HG03139 (cell line): Measurements from ENCODE around the gene SCNN1A.
"Not testable (repeated sequence)": the region's sequence is repeated elsewhere in the genome, so short reads cannot be mapped to it uniquely, and the experiment has no call there.

Source experiments
- ATAC-seq: cut with Tn5 transposase; IDR thresholded peaks from one replicate; pipeline ENCODE4 v1.9.1; 2021; ENCODE audit not compliant: unreplicated experiment

SCNN1A gene

DNA sequence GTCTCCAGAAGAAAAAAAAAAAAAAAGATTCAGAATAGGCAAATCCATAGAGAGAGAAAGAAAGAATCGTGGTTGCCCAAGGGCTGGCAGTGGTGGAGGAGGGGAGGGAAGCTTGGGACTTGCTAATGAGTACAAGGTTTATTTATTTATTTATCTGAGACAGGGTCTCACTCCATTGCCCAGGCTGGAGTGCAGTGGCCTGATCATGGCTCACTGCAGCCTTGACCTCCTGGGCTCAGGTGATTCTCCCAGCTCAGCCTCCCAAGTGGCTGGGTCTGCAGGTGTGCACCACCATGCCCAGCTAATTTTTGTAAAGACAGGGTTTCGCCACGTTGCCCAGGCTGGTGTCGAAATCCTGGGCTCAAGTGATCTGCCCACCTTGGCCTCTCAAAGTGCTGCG is 23.7 kb downstream of the SCNN1A start:
- no peak for ATAC-seq

DNA sequence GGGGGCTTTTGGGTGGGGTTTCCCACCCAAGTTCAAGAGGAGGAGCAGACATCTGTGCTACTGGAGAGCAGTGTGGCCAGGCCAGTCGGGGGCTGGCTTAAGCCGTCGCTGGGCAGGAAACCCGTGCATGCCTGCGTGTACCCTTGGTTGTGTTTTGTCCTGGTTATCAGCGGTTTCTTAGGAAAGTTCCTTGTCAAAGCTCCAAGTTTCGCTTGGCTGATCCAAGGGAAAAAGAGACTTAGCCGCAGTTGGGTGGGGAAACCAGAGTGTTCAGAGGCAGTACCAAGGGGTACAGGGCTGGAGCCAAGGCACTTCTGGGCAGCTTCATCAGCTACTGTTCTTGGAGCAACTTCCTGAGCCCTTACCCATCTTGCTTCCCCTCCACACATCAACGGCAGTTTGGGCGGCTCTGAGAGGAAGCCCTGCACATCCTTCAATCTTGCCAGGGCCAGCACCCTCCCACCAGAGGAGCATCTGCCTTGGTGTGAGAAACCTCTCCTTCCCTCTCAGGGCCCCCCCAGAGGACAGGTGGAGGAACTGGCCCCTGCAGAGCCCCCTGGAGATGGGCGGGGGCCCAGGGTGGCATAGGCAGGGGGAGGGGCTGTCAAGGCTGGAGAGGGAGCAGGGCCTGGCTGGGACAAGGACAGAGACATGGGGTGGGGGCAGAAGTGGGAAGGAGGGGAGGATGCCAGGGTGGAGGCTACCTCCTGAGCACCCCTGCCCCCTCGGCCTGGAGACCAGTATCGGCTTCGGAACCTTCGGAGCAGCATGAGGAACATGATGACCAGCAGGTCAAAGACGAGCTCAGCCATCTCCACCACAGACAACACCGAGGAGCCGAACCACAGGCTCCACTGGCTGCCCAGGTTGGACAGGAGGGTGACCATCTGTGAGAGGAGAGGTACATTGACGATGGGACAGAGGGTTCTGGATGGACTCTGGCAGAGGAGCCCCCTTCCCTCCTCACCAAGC is 27.7 kb downstream of the SCNN1A start:
- ATAC-seq, result no peak

DNA sequence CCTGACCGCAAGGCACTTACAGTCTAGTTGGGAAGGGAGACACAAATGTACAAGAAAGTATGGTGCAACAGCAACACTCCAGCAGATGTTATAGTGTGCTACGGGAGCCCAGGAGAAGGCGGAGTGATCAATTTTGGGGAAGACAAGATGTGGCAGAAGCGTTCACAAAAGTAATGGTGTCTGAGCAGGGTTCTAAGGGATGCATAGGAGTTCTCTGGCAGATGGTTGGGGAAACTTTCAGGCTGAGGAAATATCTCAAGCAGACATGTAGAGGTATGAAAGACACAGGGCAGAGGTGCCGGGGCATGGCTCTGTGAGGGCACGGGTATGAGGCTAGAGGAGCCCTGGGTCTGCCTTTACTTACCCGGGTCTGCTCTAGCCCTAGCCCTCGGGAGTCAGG is 28.4 kb downstream of the SCNN1A start:
- no peak for ATAC-seq

DNA sequence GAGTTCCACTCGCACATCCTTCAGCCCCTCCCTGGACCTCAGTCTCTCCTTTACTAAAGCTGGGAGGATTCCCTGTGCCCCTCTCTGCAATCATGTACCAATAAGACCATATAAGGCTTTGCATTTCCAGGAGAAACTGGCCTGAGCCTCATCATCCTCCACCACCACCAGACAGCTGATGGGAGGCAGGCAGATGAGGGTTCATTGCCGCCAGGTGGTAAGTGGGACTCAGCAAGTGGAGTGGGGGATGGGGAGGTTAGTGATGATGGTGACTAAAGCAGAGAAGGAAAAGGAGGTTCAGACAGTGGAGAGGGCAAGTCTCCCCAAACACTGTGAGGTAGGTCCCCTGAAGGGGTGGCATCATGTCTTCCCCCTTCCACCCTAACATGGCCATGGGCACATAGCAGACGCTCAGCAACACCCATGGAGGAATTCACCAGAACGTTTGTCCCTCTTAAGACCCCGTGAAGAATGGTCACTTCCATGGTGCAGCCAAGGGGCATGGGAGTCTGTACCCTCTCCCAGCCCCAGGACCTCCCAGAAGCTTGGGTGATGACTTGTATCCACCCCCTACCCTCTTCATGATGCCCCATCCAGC is 29.0 kb downstream of the SCNN1A start:
- ATAC-seq, result no peak

DNA sequence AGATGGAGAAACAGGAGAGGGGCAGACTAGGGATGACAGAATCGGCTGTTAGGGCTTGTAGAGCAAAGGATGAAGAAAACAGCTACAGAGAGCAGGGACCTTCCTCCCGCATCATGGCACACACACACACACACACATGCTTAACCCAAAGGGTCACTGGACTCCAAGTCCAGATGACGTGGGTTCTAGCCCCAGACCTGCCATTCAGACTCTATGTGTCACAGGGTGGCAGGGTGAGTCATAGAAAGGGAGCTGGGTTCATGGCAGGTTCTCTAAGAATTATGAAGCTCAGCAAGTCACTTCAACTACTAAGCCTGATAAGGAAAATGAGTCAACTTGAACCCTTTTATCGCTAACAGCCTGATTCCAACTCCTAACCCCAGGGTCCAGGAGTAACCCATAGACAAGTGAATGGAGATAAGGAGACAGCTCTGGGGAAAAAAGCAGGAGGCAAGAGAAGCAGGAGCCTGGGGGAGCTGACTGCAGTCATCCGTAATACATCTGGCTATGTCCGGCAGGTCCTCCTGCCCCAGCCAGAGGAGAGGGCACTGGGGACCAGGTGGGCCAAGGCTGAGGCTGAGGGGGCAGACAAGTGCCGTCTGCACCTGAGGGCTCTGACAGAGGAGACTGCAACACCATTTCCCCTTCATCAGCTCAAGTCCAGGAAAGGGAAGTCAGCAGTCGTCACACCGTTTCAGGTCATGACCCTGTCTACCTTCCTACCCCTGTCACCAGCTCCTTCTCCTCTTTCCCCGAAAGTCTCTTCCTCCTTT is 29.9 kb downstream of the SCNN1A start:
- ATAC-seq, result no peak

DNA sequence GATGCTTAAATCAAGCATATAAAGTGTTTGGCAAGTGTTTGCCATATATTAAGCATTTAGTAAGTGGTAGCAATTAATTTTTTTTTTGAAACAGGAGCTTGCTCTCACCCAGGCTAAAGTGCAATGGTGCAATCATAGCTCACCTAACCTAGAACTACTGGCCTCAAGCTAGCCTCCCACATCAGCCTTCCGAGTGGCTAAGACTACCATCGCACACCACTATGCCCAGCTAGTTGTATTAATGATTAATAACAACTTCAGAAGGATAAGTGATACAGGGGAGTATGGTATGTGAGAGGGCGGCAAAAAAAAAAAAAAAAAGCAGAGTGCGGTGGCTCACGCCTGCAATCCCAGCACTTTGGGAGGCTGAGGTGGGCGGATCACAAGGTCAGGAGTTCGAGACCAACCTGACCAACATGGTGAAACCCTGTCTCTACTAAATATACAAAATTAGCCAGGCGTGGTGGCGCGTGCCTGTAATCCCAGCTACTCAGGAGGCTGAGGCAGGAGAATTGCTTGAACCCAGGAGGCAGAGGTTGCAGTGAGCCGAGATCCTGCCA is 31.2 kb downstream of the SCNN1A start:
- ATAC-seq, result not testable (repeated sequence)

DNA sequence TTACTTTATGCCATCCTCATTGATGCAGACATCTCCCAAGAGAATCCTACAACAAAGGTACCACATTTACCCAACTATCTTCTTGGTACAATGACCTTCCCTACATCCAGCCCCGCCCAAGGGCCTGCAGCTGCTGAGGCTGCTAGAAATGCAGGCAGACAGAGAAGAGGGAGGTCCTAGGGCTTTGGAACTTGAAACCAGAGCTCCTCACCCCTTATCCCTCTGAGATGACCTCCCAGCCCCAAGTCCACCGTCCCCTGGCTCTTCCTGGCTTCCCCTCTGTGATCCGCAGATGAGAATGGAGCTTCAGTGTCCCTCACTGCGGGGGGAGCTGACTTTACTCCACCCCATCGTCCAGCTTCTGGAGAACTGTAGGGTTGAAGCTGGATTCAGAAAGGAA is 31.8 kb downstream of the SCNN1A start:
- ATAC-seq, result no peak

DNA sequence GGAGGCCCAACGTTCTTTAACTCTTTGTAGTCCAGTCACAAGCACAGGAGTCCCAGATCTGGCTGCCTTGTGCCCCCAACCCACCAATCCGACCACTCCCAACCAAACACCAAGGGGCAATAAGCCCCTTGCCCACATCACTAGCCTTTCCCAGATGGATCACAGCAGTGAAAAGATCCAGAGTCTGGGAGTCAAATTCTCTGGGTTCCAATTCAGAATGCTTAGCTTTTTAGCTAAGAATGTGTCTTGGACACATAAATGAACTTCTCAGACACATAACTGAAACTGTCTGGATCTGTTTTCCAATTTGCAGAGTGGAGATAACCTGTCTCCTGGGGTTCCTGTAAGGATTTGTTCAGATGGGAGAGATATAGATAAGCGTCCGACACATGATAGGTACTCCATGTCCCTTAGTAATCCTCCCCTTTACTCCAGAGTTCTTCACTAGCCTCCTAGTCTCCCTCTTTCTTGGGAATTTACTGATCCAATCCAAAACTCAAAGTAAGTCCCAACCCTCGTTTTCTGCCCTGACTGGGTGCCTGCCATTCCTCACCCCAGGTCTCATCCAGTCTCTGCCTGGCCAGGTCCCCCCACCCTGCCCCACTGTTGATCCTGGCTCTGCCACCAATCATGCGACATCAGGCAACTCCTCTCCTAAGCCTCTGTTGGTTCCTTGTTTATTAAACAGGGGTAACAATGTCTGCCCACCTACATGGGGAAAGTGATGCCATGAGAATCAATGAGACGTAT is 33.0 kb downstream of the SCNN1A start:
- ATAC-seq, result no peak

DNA sequence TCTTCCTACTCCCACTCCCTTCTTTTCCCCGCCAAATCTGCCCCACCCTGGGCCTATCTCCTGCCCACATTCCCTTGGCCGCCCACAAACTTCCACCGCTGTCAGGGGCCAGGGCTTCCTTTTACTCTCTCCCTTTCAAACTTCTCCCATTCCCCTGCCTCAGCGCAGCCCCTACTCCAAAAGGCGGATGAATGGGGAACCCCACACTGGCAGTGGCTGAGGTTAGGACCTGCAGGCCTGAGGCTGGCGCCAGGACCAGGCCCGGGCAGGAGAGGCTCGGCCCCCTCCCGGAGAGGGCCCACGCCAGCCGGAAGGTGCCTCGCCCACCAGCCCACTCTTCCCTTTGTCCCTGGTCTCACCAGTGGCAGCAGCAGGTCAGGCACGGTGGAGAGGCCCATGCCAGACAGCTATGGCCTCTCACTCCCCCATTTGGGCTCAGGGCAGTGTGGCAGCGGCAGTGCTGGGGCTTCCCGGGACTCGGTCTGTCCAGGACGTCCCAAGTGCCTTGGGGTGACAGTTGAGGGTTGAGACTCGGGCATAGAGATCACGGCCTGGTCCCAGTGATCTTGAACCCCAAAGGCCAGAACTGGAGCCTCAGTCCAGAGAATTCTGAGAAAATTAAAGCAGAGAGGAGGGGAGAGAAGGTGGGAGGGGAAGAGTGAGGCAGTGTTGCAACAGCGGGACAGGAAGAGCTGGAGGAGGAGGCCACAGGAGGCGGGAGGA is 33.8 kb downstream of the SCNN1A start, which contains the start of gene TNFRSF1A:
TNFRSF1A (minus strand) TSS at position 660 of the 723 bp plus-strand sequence; CDS start at position 398, 262 bp downstream.
- ATAC-seq, result no peak

DNA sequence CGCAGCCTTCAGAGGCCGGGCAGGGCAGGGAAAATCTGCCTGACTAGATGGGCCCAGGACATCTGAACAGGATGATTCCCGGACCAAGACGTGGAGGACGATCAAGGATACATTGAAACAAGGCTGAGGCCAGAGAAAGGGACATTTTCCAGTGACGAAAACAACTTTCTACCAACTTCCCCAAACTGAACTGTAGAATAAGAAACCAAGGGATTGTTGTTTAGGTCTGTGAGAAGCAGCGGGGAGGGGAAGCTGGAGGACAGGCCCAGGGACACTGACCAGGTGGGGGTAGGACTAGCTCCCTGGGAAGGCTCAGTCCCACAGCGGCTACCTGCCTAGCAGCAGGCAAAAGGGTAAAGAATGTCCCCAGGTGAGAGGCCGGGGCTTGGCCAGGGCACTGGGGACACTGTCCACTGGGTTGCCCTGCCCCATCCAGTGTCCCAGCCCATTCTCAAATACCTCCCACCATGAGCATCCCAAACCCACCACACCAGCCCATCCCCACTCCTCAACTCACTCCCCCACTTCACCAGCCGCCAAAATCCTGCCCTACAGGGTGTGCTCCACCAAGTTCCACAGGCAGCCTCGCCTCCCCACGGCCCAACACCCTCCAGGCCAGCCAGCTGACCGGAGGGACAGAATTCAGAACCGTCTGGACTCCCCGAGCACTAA is 34.5 kb downstream of the SCNN1A start:
- ATAC-seq, result no peak

DNA sequence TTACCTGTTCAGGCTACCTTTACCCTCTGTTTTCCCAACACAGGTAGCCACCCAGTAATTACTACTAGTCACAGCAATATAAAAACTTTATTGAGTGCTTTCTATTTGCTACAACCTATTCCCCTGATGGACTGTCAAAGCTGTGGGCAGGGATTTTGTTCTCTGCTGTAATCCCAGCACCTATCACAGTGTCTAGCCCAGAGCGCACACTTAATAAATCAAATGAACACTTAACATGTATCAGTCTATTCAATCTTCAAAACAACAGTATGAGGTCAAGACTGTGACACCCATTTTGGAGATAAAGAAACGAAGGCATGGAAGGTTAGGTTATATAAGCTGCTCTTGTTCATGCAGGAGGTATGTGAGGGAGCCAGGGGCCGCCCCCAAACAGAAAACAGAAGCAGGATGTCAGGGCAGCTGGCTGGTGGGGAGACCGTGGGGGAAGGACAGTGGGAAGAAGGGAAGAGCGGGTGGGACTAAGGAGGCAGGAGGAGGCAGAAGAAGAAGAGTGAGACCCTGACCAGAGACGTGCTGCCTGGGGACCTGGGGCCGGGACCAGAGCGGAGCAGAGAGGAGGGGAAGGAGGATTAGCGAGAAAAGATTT is 35.2 kb downstream of the SCNN1A start:
- no peak for ATAC-seq

DNA sequence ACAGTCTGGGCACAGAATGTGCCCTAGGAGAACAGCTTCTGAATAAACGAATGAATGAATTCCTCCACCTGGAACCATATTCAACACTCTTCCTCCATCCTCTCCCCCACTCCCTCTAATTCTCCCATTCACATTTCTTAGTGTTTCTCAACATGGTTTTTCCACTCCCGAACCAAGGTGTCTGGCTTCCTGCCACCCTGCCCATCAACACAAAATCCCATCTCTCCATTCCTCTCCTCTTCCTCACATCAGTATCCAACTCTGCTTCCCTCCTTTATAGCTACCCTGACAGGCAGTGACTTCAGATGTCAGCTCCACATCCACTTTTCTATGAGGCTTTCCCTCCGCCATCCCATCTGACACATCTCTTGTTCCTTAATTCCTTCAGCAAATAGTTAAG is 36.4 kb downstream of the SCNN1A start:
- no peak for ATAC-seq

DNA sequence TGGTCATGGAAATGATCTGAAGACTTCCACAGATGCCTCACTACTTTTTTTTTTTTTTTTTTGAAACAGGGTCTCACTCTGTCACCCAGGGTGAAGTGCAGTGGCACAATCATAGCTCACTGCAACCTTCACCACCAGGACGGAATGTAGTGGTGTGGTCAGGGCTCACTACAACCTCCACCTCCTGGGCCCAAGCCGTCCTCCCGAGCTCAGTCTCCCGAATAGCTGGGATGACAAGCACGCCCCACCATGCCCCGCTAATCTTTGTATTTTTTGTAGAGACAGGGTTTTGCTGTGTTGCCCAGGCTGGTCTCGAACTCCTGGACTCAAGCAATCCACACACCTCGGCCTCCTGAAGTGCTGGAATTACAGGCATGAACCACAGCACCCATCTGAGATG is 36.8 kb downstream of the SCNN1A start:
- ATAC-seq, result not testable (repeated sequence)

DNA sequence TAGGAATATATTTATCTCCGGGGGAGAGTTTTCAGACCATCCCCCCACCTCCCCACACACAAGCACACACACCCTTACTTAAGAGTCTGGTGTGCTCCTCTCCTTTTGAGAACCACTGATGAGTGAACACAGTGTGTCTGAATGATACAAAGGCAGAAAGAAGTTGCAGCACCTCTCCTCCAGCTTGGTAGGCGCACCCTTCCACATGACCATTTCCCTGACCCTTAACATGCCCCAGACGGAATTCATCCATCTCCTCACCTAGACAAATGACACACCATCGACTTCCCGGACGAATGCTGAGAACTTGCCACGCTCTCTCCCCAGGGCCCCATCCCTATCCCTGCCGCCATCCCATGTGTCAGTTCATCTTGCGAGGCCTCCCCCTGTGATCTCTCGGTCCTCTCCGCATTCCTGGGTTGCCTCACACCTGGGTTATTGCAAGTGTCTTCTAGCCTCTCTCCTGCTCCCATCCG is 37.4 kb downstream of the SCNN1A start:
- no peak for ATAC-seq

DNA sequence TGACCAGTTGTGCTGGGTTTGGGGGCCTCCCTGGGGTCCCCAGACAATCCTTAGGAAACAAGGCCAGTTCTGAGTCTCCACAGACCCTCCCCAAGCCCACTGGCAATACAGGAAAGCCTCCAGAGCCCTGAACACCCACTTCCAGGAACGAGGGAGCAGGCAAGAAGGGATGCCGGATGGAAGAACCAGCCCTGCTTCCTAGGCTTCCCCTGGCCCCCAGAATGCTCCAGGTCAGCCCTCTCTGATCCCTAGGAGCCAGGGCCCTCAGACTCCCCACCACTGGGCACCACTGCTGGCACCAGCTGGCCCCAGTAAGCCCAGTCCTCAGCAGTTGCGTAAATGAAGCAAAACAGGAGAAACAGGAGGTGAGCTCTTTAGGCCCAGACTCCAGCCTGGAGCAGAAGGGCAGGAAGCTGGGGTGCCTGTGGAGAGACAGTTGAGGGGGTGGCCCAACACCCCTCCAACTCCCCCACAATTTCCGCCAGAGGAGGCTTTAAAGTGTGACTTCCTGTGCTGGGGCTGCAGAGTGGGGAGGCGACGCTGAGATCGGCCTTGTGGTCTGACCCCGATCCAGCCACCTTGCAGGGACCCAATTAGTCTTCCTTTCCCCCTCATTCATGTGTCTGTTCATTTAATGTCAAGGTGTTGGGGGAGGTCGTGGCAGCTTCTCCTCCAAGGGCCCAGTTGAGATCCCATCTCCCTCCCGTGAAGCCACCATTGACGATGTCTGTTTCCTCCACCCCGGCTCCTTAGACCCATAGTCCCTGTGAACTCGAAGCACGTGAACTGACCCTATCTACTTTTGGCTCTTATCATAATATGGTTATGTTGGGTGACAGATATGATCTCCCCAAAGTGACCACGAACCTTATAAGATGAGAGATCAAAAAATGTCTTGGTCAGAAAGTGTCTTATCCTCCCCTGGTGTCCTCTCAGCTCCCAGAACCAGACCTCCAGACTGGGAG is 38.2 kb downstream of the SCNN1A start:
- ATAC-seq, result no peak

DNA sequence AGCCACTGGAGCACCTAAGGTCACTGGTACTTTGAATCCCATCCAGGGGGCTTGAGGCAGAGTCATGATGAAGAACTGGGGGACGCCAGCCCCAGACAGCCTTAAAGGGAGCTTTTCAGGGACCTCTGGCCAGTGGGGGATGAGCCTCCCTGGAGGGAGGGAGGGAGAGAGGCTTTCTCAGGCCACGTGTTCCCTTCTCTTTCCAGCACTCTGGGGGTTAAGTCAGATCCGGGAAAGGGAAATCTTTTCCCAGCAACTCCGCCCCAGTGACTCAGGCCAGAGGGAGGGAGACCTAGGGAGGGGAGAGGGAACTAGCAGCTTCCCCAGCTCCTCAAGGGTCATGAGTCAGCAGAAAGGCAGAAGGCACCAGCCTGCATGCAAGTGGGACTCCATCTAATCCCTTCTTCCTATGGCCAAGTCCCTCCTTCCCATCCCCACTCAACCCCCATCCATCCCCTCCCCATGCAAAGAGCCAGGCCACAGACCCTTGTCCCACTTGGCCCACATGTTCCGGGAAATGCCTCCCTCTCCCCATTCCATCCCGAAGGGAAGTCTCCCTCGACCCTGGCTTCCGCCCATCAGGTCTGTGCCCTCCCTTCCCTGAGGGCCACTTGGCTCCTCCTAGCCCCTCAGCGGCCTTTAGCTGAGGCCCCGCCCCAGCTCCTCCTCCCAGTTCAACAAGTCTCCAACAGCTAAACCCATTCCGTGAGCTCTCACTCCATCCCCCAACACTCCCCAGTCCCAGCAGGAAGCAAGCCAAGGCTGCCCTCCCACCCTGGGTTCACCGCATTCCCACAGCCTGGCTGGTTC is 39.1 kb downstream of the SCNN1A start:
- ATAC-seq, result no peak
